ENCODE data around the gene RUNX2. TPM values are rescaled to one million over a fixed set of nuclear protein-coding genes. Genes with fewer than 3 reads are reported as not detected.
A peak's percentile ranks its signal among the peaks of the same experiment; 100 is the strongest.

Gene RUNX2
- polyA plus RNA-seq, 1 donor (not counting 4 experiments of a cell fraction or from before 2014, with no cell fraction given): 1.4 TPM

DNA sequence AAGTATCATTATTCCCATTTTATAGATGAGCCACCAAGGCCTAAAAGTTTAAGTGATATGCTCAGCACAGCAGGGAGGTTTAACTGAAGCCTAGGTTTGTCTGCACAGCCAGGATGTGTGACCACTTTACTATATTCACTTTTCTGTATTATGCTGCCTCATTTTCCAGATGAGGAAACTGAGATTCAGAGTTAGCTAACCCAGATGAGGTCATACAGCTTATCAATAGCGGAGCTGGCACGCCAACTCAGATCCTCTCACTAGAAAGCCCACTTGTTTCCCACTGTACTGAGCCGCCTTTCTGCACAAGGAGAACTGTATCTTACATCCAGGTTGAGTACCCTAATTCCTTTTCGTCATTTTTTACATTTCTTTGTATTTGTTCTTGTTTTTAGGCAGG, 181.3 kb downstream of the RUNX2 start:
- DNase-seq (ENCODE audit: low read depth, low spot score): no peak
- dilution Hi-C loops (cut with MboI; ENCODE audit: extremely low pct_ligation_motif_present, low sequenced_read_pairs): no loop called here

DNA sequence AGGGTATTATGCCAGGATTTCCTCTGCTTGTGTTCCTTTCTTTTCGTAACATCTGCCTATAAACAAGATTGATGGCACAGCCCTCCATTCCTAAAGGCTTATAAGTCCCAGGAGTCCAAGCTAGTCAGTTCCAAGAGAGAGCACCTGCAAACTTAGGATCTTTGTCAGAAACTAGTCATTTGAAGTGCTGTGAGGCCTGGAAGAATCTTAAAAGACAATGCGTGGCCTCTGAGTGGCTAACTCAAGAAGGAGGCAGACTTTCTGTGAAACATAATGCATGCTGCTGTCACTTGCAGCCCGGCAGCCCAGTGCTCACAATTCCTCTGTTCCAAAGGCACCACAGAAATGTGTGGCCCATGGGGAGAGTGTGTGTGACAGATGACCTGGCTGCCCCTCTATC, 184.6 kb downstream of the RUNX2 start:
- no peaks in the 10 kb centered on the region for H4K20me1 ChIP-seq (ENCODE audit: control insufficient read depth, extremely low read depth, insufficient read depth, low read length)
- no peaks in the 10 kb centered on the region for H3K4me1 ChIP-seq (ENCODE audit: control insufficient read depth, extremely low read depth, insufficient read depth, low read length)
- no peak overlapping the region for H3K4me2 ChIP-seq (ENCODE audit: control insufficient read depth, extremely low read depth, insufficient read depth, low read depth, low read length)
- dilution Hi-C loops (cut with MboI; ENCODE audit: extremely low pct_ligation_motif_present, low sequenced_read_pairs): no loop called here
- no peaks in the 10 kb centered on the region for H3K9me1 ChIP-seq (ENCODE audit: control insufficient read depth, extremely low read depth, insufficient read depth, low read length)
- FAIRE-seq (peak; percentile 36), DNase-seq (ENCODE audit: low read depth, low spot score) (no peak)
- no peaks in the 10 kb centered on the region for H3K79me2 ChIP-seq (ENCODE audit: control insufficient read depth, insufficient read depth, low read length)
- H3K27ac ChIP-seq (ENCODE audit: control insufficient read depth, insufficient read depth, low read length): no peak overlapping the region
- no peak for TF ChIP-seq EZH2 (IDR thresholded peaks at IDR 0.05; ENCODE audit: low read length)
- TF ChIP-seq, protein P1, sequence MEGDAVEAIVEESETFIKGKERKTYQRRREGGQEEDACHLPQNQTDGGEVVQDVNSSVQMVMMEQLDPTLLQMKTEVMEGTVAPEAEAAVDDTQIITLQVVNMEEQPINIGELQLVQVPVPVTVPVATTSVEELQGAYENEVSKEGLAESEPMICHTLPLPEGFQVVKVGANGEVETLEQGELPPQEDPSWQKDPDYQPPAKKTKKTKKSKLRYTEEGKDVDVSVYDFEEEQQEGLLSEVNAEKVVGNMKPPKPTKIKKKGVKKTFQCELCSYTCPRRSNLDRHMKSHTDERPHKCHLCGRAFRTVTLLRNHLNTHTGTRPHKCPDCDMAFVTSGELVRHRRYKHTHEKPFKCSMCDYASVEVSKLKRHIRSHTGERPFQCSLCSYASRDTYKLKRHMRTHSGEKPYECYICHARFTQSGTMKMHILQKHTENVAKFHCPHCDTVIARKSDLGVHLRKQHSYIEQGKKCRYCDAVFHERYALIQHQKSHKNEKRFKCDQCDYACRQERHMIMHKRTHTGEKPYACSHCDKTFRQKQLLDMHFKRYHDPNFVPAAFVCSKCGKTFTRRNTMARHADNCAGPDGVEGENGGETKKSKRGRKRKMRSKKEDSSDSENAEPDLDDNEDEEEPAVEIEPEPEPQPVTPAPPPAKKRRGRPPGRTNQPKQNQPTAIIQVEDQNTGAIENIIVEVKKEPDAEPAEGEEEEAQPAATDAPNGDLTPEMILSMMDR (optimal IDR thresholded peaks at IDR 0.05 in 1 of 3, IDR thresholded peaks at IDR 0.05 in 1 of 3, conservative IDR thresholded peaks at IDR 0.05 in 1 of 3; ENCODE audit: extremely low read depth in 1 of 3, insufficient read depth in 2 of 3, low read length in 3 of 3): no peak
- no peaks in the 10 kb centered on the region for H3K9me3 ChIP-seq (ENCODE audit: control insufficient read depth, low read depth, low read length)
- H3K36me3 ChIP-seq (ENCODE audit: control insufficient read depth in 2 of 2, extremely low read depth in 1 of 2, insufficient read depth in 2 of 2, low read length in 2 of 2): no peaks in the 10 kb centered on the region
- H3K4me3 ChIP-seq (ENCODE audit: control insufficient read depth in 2 of 3, extremely low read depth in 1 of 3, insufficient read depth in 2 of 3, low read depth in 1 of 3, low read length in 3 of 3): no peak overlapping the region
- no peak overlapping the region for H3K9ac ChIP-seq (ENCODE audit: control insufficient read depth, extremely low read depth, insufficient read depth, low read length)
- H2AFZ ChIP-seq (ENCODE audit: control insufficient read depth, low read length): no peak overlapping the region
- no peaks in the 10 kb centered on the region for H3K27me3 ChIP-seq (ENCODE audit: control insufficient read depth, extremely low read depth, insufficient read depth, low read length)

More for the DNA sequence above, 181.3 kb downstream of the RUNX2 start:
- no peaks in the 10 kb centered on the region for H3K9me3 ChIP-seq (ENCODE audit: control insufficient read depth, low read depth, low read length)
- no peaks in the 10 kb centered on the region for H4K20me1 ChIP-seq (ENCODE audit: control insufficient read depth, extremely low read depth, insufficient read depth, low read length)
- peaks cover 5% of the 10 kb centered on the region for H3K4me1 ChIP-seq (ENCODE audit: control insufficient read depth, extremely low read depth, insufficient read depth, low read length)
- TF ChIP-seq, protein P1 (optimal IDR thresholded peaks at IDR 0.05 in 1 of 3, IDR thresholded peaks at IDR 0.05 in 1 of 3, conservative IDR thresholded peaks at IDR 0.05 in 1 of 3; ENCODE audit: extremely low read depth in 1 of 3, insufficient read depth in 2 of 3, low read length in 3 of 3): no peak
- TF ChIP-seq EZH2 (IDR thresholded peaks at IDR 0.05; ENCODE audit: low read length): no peak
- H2AFZ ChIP-seq (ENCODE audit: control insufficient read depth, low read length): no peak overlapping the region
- H3K9ac ChIP-seq (ENCODE audit: control insufficient read depth, extremely low read depth, insufficient read depth, low read length): no peak overlapping the region
- no peaks in the 10 kb centered on the region for H3K27me3 ChIP-seq (ENCODE audit: control insufficient read depth, extremely low read depth, insufficient read depth, low read length)
- H3K36me3 ChIP-seq (ENCODE audit: control insufficient read depth in 2 of 2, extremely low read depth in 1 of 2, insufficient read depth in 2 of 2, low read length in 2 of 2): no peaks in the 10 kb centered on the region
- no peaks in the 10 kb centered on the region for H3K9me1 ChIP-seq (ENCODE audit: control insufficient read depth, extremely low read depth, insufficient read depth, low read length)
- peak; percentile 44 for FAIRE-seq
- no peaks in the 10 kb centered on the region for H3K79me2 ChIP-seq (ENCODE audit: control insufficient read depth, insufficient read depth, low read length)
- no peak overlapping the region for H3K4me3 ChIP-seq (ENCODE audit: control insufficient read depth in 2 of 3, extremely low read depth in 1 of 3, insufficient read depth in 2 of 3, low read depth in 1 of 3, low read length in 3 of 3)
- no peak overlapping the region for H3K4me2 ChIP-seq (ENCODE audit: control insufficient read depth, extremely low read depth, insufficient read depth, low read depth, low read length)
- H3K27ac ChIP-seq (ENCODE audit: control insufficient read depth, insufficient read depth, low read length): no peak overlapping the region
